Measurements from ENCODE around the gene PSMC3IP. TPM values are rescaled to one million over a fixed set of nuclear protein-coding genes. Genes with fewer than 3 reads are reported as not detected.

The PSMC3IP gene
- total and polyA plus RNA-seq, 4 donors = 0.58 to 3.0 (median 1.1) TPM

- Histone ChIP-seq H3K9ac (ENCODE audit: low read depth in 1 of 2, low read length in 2 of 2) (no peak overlapping the region), H3K4me3 (ENCODE audit: low read depth in 1 of 3, low read length in 3 of 3) (no peak overlapping the region), H3K27me3 (ENCODE audit: control insufficient read depth in 4 of 4, insufficient read depth in 4 of 4, low read length in 3 of 4) (no peaks in the 10 kb centered on the region), H3K27ac (ENCODE audit: low read depth in 1 of 2, low read length in 2 of 2) (no peak overlapping the region), H3K4me1 (ENCODE audit: control insufficient read depth in 4 of 4, insufficient read depth in 4 of 4, low read length in 3 of 4) (peaks cover 18 to 48% (median 31%) of the 10 kb centered on the region in 4 donors), H3K36me3 (ENCODE audit: control insufficient read depth in 4 of 4, insufficient read depth in 3 of 4, low read depth in 1 of 4, low read length in 3 of 4) (peaks cover 0 to 3% (median 0%) of the 10 kb centered on the region in 4 donors), H3K9me3 (ENCODE audit: control insufficient read depth in 4 of 4, low read length in 3 of 4) (no peaks in the 10 kb centered on the region)
- no peak for TF ChIP-seq ZBTB33 (IDR thresholded peaks at IDR 0.05)
- WGBS = 86% methylated on average over 2 of the region's 2 CpGs
- no peak for DNase-seq (ENCODE audit: low spot score)
These were observed 52.3 kb downstream of the PSMC3IP start for GRCh38 chr17:42525221-42525620.

DNA sequence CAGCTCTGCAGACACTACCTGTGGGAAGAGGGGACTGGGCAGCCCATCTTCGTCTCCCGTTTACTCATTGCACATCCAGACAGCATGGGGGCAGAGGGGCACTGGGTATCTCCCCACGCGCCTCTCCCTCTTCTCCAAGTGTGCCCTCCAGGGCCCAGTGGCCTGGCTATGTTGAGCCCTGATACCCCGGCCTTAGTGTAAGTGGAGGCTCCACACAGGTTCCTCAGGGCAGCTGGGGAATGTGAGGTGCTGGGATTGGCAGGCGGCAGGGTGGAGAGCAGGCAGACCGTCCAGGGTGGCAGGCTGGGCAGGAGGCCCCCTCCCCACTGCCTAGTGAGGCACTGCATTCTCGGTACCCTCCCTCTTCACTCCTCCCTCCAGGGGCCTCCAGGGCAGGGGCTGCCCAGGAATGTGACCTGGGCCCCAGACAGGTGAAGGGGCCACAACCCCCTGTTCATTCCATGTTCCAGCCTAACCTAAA, 54.7 kb downstream of the PSMC3IP start:
- Histone ChIP-seq H3K27ac (ENCODE audit: low read depth in 1 of 2, low read length in 2 of 2) (peak overlapping the region; percentile 32 to 90), H3K27me3 (ENCODE audit: control insufficient read depth in 4 of 4, insufficient read depth in 4 of 4, low read length in 3 of 4) (no peaks in the 10 kb centered on the region), H3K36me3 (ENCODE audit: control insufficient read depth in 4 of 4, insufficient read depth in 3 of 4, low read depth in 1 of 4, low read length in 3 of 4) (peaks cover 0 to 3% (median 0%) of the 10 kb centered on the region in 4 donors), H3K9me3 (ENCODE audit: control insufficient read depth in 4 of 4, low read length in 3 of 4) (no peaks in the 10 kb centered on the region), H3K4me1 (ENCODE audit: control insufficient read depth in 4 of 4, insufficient read depth in 4 of 4, low read length in 3 of 4) (peaks cover 8 to 51% (median 28%) of the 10 kb centered on the region in 4 donors), H3K9ac (ENCODE audit: low read depth in 1 of 2, low read length in 2 of 2) (no peak overlapping the region), H3K4me3 (ENCODE audit: low read depth in 1 of 3, low read length in 3 of 3) (no peak overlapping the region)
- no peak for TF ChIP-seq HNF4A (conservative IDR thresholded peaks at IDR 0.05)
- TF ChIP-seq RAD21 (IDR thresholded peaks at IDR 0.05) = no peak
- TF ChIP-seq GABPA (IDR thresholded peaks at IDR 0.05 in 1 of 2, conservative IDR thresholded peaks at IDR 0.05 in 1 of 2) = no peak
- TF ChIP-seq EGR1 (IDR thresholded peaks at IDR 0.05; ENCODE audit: low read depth in 2 of 2) = no peak
- TF ChIP-seq MAX (IDR thresholded peaks at IDR 0.05) = no peak
- TF ChIP-seq CTCF (IDR thresholded peaks at IDR 0.05; ENCODE audit: low read depth, low read length, missing input control) = no peak
- no peak for TF ChIP-seq TAF1 (conservative IDR thresholded peaks at IDR 0.05)
- TF ChIP-seq HNF4G (IDR thresholded peaks at IDR 0.05) = no peak
- TF ChIP-seq YY1 (IDR thresholded peaks at IDR 0.05) = no peak
- TF ChIP-seq, protein P1, sequence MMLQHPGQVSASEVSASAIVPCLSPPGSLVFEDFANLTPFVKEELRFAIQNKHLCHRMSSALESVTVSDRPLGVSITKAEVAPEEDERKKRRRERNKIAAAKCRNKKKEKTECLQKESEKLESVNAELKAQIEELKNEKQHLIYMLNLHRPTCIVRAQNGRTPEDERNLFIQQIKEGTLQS (IDR thresholded peaks at IDR 0.05) = no peak
- no peak for TF ChIP-seq JUND (IDR thresholded peaks at IDR 0.05)
- DNase-seq (ENCODE audit: low spot score) = no peak
- WGBS = 96% methylated on average over 8 of the region's 8 CpGs

Other genes with a start within 250 kb of the PSMC3IP start
- gene STAT3, start 189.3 kb downstream of the PSMC3IP start, total RNA-seq = 100 to 1,000 TPM in 1 of 2 donors, 10 to 100 TPM in 1; 68.7 to 301 TPM
- 100 to 1,000 TPM; 104 to 123 TPM for gene STAT3, start 189.3 kb downstream of the PSMC3IP start, polyA plus RNA-seq
- 10 to 100 TPM in 1 of 2 donors, 1 to 10 TPM in 1; 6.7 to 22.2 TPM for gene CAVIN1, start 154.5 kb downstream of the PSMC3IP start, total RNA-seq
- gene CAVIN1, start 154.5 kb downstream of the PSMC3IP start, polyA plus RNA-seq = 10 to 100 TPM in 1 of 2 donors, 1 to 10 TPM in 1; 6.5 to 27.0 TPM
- 10 to 100 TPM; 52.5 to 94.6 TPM for gene ATP6V0A1, start 118.9 kb downstream of the PSMC3IP start, total RNA-seq
- gene ATP6V0A1, start 118.9 kb downstream of the PSMC3IP start, polyA plus RNA-seq = 10 to 100 TPM; 31.5 to 37.9 TPM
- gene NAGLU, start 41.5 kb downstream of the PSMC3IP start, total RNA-seq = 10 to 100 TPM; 20.5 to 37.4 TPM
- gene NAGLU, start 41.5 kb downstream of the PSMC3IP start, polyA plus RNA-seq = 10 to 100 TPM; 15.5 to 41.2 TPM
- gene HSD17B1, start 24.8 kb downstream of the PSMC3IP start, total RNA-seq = 1 to 10 TPM in 1 of 2 donors, under 1 TPM in 1; 0.67 to 1.0 TPM
- gene HSD17B1, start 24.8 kb downstream of the PSMC3IP start, polyA plus RNA-seq = 1 to 10 TPM; 1.0 to 1.8 TPM
- 10 to 100 TPM; 18.2 to 33.4 TPM for gene COASY, start 15.6 kb downstream of the PSMC3IP start, total RNA-seq
- gene COASY, start 15.6 kb downstream of the PSMC3IP start, polyA plus RNA-seq = 10 to 100 TPM; 70.0 to 78.1 TPM
- gene MLX, start 10.6 kb downstream of the PSMC3IP start, total RNA-seq = 10 to 100 TPM; 19.4 to 40.0 TPM
- 10 to 100 TPM; 29.2 to 35.1 TPM for gene MLX, start 10.6 kb downstream of the PSMC3IP start, polyA plus RNA-seq
- 10 to 100 TPM; 41.1 to 44.3 TPM for gene RETREG3, start 31.6 kb upstream of the PSMC3IP start, total RNA-seq
- gene RETREG3, start 31.6 kb upstream of the PSMC3IP start, polyA plus RNA-seq = 10 to 100 TPM in 1 of 2 donors, 1 to 10 TPM in 1; 9.0 to 12.1 TPM
- 10 to 100 TPM; 12.5 to 51.1 TPM for gene TUBG1, start 32.0 kb upstream of the PSMC3IP start, total RNA-seq
- gene TUBG1, start 32.0 kb upstream of the PSMC3IP start, polyA plus RNA-seq = 10 to 100 TPM; 26.3 to 28.0 TPM
- gene TUBG2, start 81.6 kb upstream of the PSMC3IP start, total RNA-seq = 1 to 10 TPM; 1.4 to 5.0 TPM
- 10 to 100 TPM in 1 of 2 donors, 1 to 10 TPM in 1; 5.0 to 10.8 TPM for gene TUBG2, start 81.6 kb upstream of the PSMC3IP start, polyA plus RNA-seq
- 1 to 10 TPM; 4.2 to 8.5 TPM for gene PLEKHH3, start 99.3 kb upstream of the PSMC3IP start, total RNA-seq
- gene PLEKHH3, start 99.3 kb upstream of the PSMC3IP start, polyA plus RNA-seq = 10 to 100 TPM in 1 of 2 donors, 1 to 10 TPM in 1; 7.4 to 10.3 TPM
- under 1 TPM; 0.05 to 0.42 TPM for gene CCR10, start 104.1 kb upstream of the PSMC3IP start, total RNA-seq
- under 1 TPM; 0.17 to 0.44 TPM for gene CCR10, start 104.1 kb upstream of the PSMC3IP start, polyA plus RNA-seq
- under 1 TPM; 0.70 to 0.75 TPM for gene CNTNAP1, start 104.8 kb upstream of the PSMC3IP start, total RNA-seq
- under 1 TPM; 0.08 to 0.50 TPM for gene CNTNAP1, start 104.8 kb upstream of the PSMC3IP start, polyA plus RNA-seq
- gene EZH1, start 167.3 kb upstream of the PSMC3IP start, total RNA-seq = 10 to 100 TPM; 15.4 to 18.3 TPM
- 1 to 10 TPM; 4.3 to 6.3 TPM for gene EZH1, start 167.3 kb upstream of the PSMC3IP start, polyA plus RNA-seq
- 1 to 10 TPM in 1 of 2 donors, under 1 TPM in 1; 0.92 to 2.9 TPM for gene RAMP2, start 183.5 kb upstream of the PSMC3IP start, total RNA-seq
- 10 to 100 TPM in 1 of 2 donors, 1 to 10 TPM in 1; 7.3 to 17.2 TPM for gene RAMP2, start 183.5 kb upstream of the PSMC3IP start, polyA plus RNA-seq
- gene VPS25, start 195.7 kb upstream of the PSMC3IP start, total RNA-seq = 10 to 100 TPM; 40.9 to 43.0 TPM
- gene VPS25, start 195.7 kb upstream of the PSMC3IP start, polyA plus RNA-seq = 10 to 100 TPM; 58.9 to 65.7 TPM
- gene WNK4, start 202.9 kb upstream of the PSMC3IP start, total RNA-seq = 1 to 10 TPM in 1 of 2 donors, under 1 TPM in 1; 0.33 to 7.5 TPM
- gene WNK4, start 202.9 kb upstream of the PSMC3IP start, polyA plus RNA-seq = under 1 TPM; 0.40 to 0.60 TPM
- 10 to 100 TPM; 62.3 to 74.1 TPM for gene COA3, start 221.0 kb upstream of the PSMC3IP start, total RNA-seq
- gene COA3, start 221.0 kb upstream of the PSMC3IP start, polyA plus RNA-seq = 100 to 1,000 TPM; 132 to 294 TPM
- under 1 TPM in 1 of 2 donors, not detected in 1; 0.93 TPM for gene CNTD1, start 221.1 kb upstream of the PSMC3IP start, total RNA-seq
- gene CNTD1, start 221.1 kb upstream of the PSMC3IP start, polyA plus RNA-seq = under 1 TPM; 0.28 to 0.89 TPM
- 10 to 100 TPM; 47.6 to 64.1 TPM for gene BECN1, start 246.6 kb upstream of the PSMC3IP start, total RNA-seq
- 10 to 100 TPM; 37.7 to 44.2 TPM for gene BECN1, start 246.6 kb upstream of the PSMC3IP start, polyA plus RNA-seq